HEK293 (cell line): ENCODE results near the gene ZFHX2.

Source experiments
- CTCF ChIA-PET: fragments of 350-600 bp; formaldehyde crosslinking; extraction: SDS; loops from one replicate; lab custom pipeline; 2021; ENCODE audit warnings: antibody characterized with exemption; lab: Yijun Ruan, JAX
- POLR2A ChIA-PET: fragments of 300-600 bp; formaldehyde crosslinking; extraction: SDS; loops from one replicate; lab custom pipeline; 2020; ENCODE audit warnings: antibody characterized with exemption, inconsistent platforms; lab: Yijun Ruan, JAX
- H3K27ac ChIP-seq: fragments of 200-500 bp; sonication (Bioruptor generic); 2 replicates; pipeline ENCODE4 v1.5.1; 2014; ENCODE audit warnings: low read depth, low read length, control low read depth, inconsistent platforms; ENCODE audit errors: extremely low read depth
- H3K36me3 ChIP-seq, 2 experiments: fragments of 200-500 bp in 1 of 2; sonication (Bioruptor generic) in 1 of 2; 1 replicate in 1 of 2; 2 replicates in 1 of 2; pipeline ENCODE4 v1.5.1; 2014 to 2017; ENCODE audit warnings: inconsistent platforms in 2 of 2, low read length in 2 of 2; ENCODE audit not compliant: control insufficient read depth in 2 of 2, insufficient read depth in 1 of 2
- H3K4me1 ChIP-seq: fragments of 200-500 bp; sonication (Bioruptor generic); 2 replicates; pipeline ENCODE4 v1.5.1; 2014; ENCODE audit warnings: mild to moderate bottlenecking, low read length, inconsistent platforms; ENCODE audit not compliant: control insufficient read depth, insufficient read depth
- H3K4me3 ChIP-seq: 2 replicates; pipeline ENCODE4 v1.5.1; 2011; ENCODE audit warnings: low read depth, mild to moderate bottlenecking, control low read depth, low read length, moderate library complexity
- H3K9me3 ChIP-seq: fragments of 200-500 bp; sonication (Bioruptor generic); 2 replicates; pipeline ENCODE4 v1.5.1; 2014; ENCODE audit warnings: low read depth, low read length, inconsistent platforms; ENCODE audit not compliant: control insufficient read depth, insufficient read depth
- FEZF1 ChIP-seq: fragments of 450-650 bp; formaldehyde crosslinking; IDR thresholded peaks from 2 replicates; pipeline ENCODE4 v1.5.1; 2016; ENCODE audit warnings: missing biosample characterization, missing genetic modification characterization
- GLI4 ChIP-seq: fragments of 450-650 bp; formaldehyde crosslinking; IDR thresholded peaks from 2 replicates; pipeline ENCODE4 v1.5.1; 2016; ENCODE audit warnings: missing biosample characterization, missing genetic modification characterization
- KLF17 ChIP-seq: fragments of 450-650 bp; formaldehyde crosslinking; IDR thresholded peaks from 2 replicates; pipeline ENCODE4 v1.5.1; 2016; ENCODE audit warnings: missing biosample characterization, missing genetic modification characterization
- MZF1 ChIP-seq: fragments of 450-650 bp; formaldehyde crosslinking; IDR thresholded peaks from 2 replicates; pipeline ENCODE4 v1.5.1; 2017; ENCODE audit warnings: missing biosample characterization, missing genetic modification characterization, borderline replicate concordance
- PRDM4 ChIP-seq: fragments of 450-650 bp; formaldehyde crosslinking; IDR thresholded peaks from 2 replicates; pipeline ENCODE4 v1.5.1; 2017; ENCODE audit warnings: missing biosample characterization, missing genetic modification characterization
- SP7 ChIP-seq: fragments of 450-650 bp; formaldehyde crosslinking; IDR thresholded peaks from 2 replicates; pipeline ENCODE4 v1.5.1; 2016; ENCODE audit warnings: missing biosample characterization, missing genetic modification characterization
- TCF7L2 ChIP-seq: IDR thresholded peaks from 2 replicates; pipeline ENCODE4 v1.6.1; 2011; ENCODE audit warnings: low read depth, mild to moderate bottlenecking, inconsistent platforms, low read length, moderate library complexity, borderline replicate concordance
- ZNF214 ChIP-seq: fragments of 450-650 bp; formaldehyde crosslinking; IDR thresholded peaks from 2 replicates; pipeline ENCODE4 v1.5.1; 2017; ENCODE audit warnings: missing biosample characterization, mild to moderate bottlenecking, missing genetic modification characterization, borderline replicate concordance
- ZNF23 ChIP-seq: fragments of 450-650 bp; formaldehyde crosslinking; IDR thresholded peaks from 2 replicates; pipeline ENCODE4 v1.5.1; 2016; ENCODE audit warnings: missing biosample characterization, missing genetic modification characterization, borderline replicate concordance
- ZNF302 ChIP-seq: fragments of 450-650 bp; formaldehyde crosslinking; IDR thresholded peaks from 2 replicates; pipeline ENCODE4 v1.5.1; 2016; ENCODE audit warnings: missing biosample characterization, missing genetic modification characterization, low read depth
- ZNF341 ChIP-seq: fragments of 450-650 bp; formaldehyde crosslinking; IDR thresholded peaks from 2 replicates; pipeline ENCODE4; 2016; ENCODE audit warnings: low read depth, missing biosample characterization, missing genetic modification characterization
- ZNF394 ChIP-seq: fragments of 450-650 bp; formaldehyde crosslinking; IDR thresholded peaks from 2 replicates; pipeline ENCODE4 v1.5.1; 2016; ENCODE audit warnings: missing biosample characterization, missing genetic modification characterization, mild to moderate bottlenecking, moderate library complexity, borderline replicate concordance
- ZNF423 ChIP-seq: fragments of 450-650 bp; formaldehyde crosslinking; IDR thresholded peaks from 2 replicates; pipeline ENCODE4 v1.5.1; 2016; ENCODE audit warnings: missing biosample characterization, missing genetic modification characterization
- ZNF544 ChIP-seq: fragments of 450-650 bp; formaldehyde crosslinking; IDR thresholded peaks from 2 replicates; pipeline ENCODE4 v1.5.0; 2017; ENCODE audit warnings: missing biosample characterization, missing genetic modification characterization
- ZNF585B ChIP-seq: fragments of 450-650 bp; formaldehyde crosslinking; IDR thresholded peaks from 2 replicates; pipeline ENCODE4 v1.5.1; 2016; ENCODE audit warnings: missing biosample characterization, missing genetic modification characterization
- ZNF621 ChIP-seq: fragments of 450-650 bp; formaldehyde crosslinking; IDR thresholded peaks from 2 replicates; pipeline ENCODE4 v1.5.1; 2017; ENCODE audit warnings: missing biosample characterization, missing genetic modification characterization
- ZNF629 ChIP-seq: fragments of 450-650 bp; formaldehyde crosslinking; IDR thresholded peaks from 2 replicates; pipeline ENCODE4 v1.5.1; 2017; ENCODE audit warnings: missing biosample characterization, missing genetic modification characterization
- ZNF658 ChIP-seq: fragments of 450-650 bp; formaldehyde crosslinking; IDR thresholded peaks from 2 replicates; pipeline ENCODE4; 2016; ENCODE audit warnings: missing biosample characterization, missing genetic modification characterization
- ZNF768 ChIP-seq: fragments of 450-650 bp; formaldehyde crosslinking; IDR thresholded peaks from 2 replicates; pipeline ENCODE4 v1.5.1; 2018; ENCODE audit warnings: missing biosample characterization, mild to moderate bottlenecking, missing genetic modification characterization
- ZNF777 ChIP-seq: fragments of 450-650 bp; formaldehyde crosslinking; IDR thresholded peaks from 2 replicates; pipeline ENCODE4 v1.5.1; 2017; ENCODE audit warnings: missing biosample characterization, missing genetic modification characterization, borderline replicate concordance
- ZNF792 ChIP-seq: fragments of 450-650 bp; formaldehyde crosslinking; IDR thresholded peaks from 2 replicates; pipeline ENCODE4 v1.5.1; 2016; ENCODE audit warnings: missing biosample characterization, missing genetic modification characterization
- ZSCAN16 ChIP-seq: fragments of 450-650 bp; formaldehyde crosslinking; IDR thresholded peaks from 2 replicates; pipeline ENCODE4 v1.5.1; 2016; ENCODE audit warnings: missing biosample characterization, missing genetic modification characterization
- ZSCAN18 ChIP-seq: fragments of 450-650 bp; formaldehyde crosslinking; IDR thresholded peaks from 2 replicates; pipeline ENCODE4 v1.5.1; 2016; ENCODE audit warnings: missing biosample characterization, missing genetic modification characterization
- ZSCAN30 ChIP-seq: fragments of 450-650 bp; IDR thresholded peaks from 2 replicates; pipeline ENCODE4 v1.5.1; 2018; ENCODE audit warnings: missing biosample characterization, mild to moderate bottlenecking, missing genetic modification characterization, moderate library complexity
- TF ChIP-seq, protein P1 (sequence below): fragments of 450-650 bp; formaldehyde crosslinking; optimal IDR thresholded peaks from 2 replicates; pipeline ENCODE3; 2016; ENCODE audit warnings: missing biosample characterization, mild to moderate bottlenecking, missing genetic modification characterization
- TF ChIP-seq, protein P2 (sequence below): fragments of 450-650 bp; IDR thresholded peaks from 2 replicates; pipeline ENCODE4 v1.5.1; 2018; ENCODE audit warnings: missing biosample characterization, mild to moderate bottlenecking, missing genetic modification characterization
- TF ChIP-seq, protein P3 (sequence below): fragments of 450-650 bp; formaldehyde crosslinking; IDR thresholded peaks from 2 replicates; pipeline ENCODE4 v1.5.1; 2016; ENCODE audit warnings: missing biosample characterization, missing genetic modification characterization, low read depth

The ZFHX2 gene

GRCh38 chr14:23551266-23552028, at the start of gene ZFHX2:
Gene ZFHX2 (minus strand): TSS chr14:23551765. CDS start chr14:23535325, 16,440 bp downstream.
- Histone ChIP-seq H3K36me3 (no peaks in the 10 kb centered on the region), H3K27ac (peak within 1 kb of the TSS; percentile 74), H3K9me3 (no peaks in the 10 kb centered on the region), H3K4me3 (peak within 1 kb of the TSS; percentile 69), H3K4me1 (peaks cover 9% of the 10 kb centered on the region; the same call in 1 of the 2 replicates)
- ChIA-PET POLR2A (interaction anchor here (0.6 to 1.4 kb wide), 3 partner anchors 10 to 73 kb away, joined by 3 to 5 read pairs (median 5); no protein-coding TSS in a partner anchor), CTCF (interaction anchor here (1.2 kb wide), 1 partner anchor 11 kb away, joined by 4 read pairs; no protein-coding TSS in a partner anchor)
- TF ChIP-seq ZNF658: no peak
- no peak for TF ChIP-seq ZNF23 (tag by site-specific recombination)
- no peak for TF ChIP-seq ZNF544
- TF ChIP-seq, protein P1, sequence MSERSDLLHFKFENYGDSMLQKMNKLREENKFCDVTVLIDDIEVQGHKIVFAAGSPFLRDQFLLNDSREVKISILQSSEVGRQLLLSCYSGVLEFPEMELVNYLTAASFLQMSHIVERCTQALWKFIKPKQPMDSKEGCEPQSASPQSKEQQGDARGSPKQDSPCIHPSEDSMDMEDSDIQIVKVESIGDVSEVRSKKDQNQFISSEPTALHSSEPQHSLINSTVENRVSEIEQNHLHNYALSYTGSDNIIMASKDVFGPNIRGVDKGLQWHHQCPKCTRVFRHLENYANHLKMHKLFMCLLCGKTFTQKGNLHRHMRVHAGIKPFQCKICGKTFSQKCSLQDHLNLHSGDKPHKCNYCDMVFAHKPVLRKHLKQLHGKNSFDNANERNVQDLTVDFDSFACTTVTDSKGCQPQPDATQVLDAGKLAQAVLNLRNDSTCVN (tag by site-specific recombination): peak; percentile 47
- no peak for TF ChIP-seq ZNF302 (tag by site-specific recombination)
- TF ChIP-seq KLF17 (tag by site-specific recombination): no peak; the same call in 1 of the 2 replicates
- no peak for TF ChIP-seq FEZF1 (tag by site-specific recombination)
- TF ChIP-seq GLI4 (tag by site-specific recombination): no peak
- TF ChIP-seq ZNF768 (tag by site-specific recombination): no peak
- TF ChIP-seq ZNF792: no peak
- no peak for TF ChIP-seq ZNF621
- TF ChIP-seq ZNF585B: no peak
- TF ChIP-seq, protein P2, sequence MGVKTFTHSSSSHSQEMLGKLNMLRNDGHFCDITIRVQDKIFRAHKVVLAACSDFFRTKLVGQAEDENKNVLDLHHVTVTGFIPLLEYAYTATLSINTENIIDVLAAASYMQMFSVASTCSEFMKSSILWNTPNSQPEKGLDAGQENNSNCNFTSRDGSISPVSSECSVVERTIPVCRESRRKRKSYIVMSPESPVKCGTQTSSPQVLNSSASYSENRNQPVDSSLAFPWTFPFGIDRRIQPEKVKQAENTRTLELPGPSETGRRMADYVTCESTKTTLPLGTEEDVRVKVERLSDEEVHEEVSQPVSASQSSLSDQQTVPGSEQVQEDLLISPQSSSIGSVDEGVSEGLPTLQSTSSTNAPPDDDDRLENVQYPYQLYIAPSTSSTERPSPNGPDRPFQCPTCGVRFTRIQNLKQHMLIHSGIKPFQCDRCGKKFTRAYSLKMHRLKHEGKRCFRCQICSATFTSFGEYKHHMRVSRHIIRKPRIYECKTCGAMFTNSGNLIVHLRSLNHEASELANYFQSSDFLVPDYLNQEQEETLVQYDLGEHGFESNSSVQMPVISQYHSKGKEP: no peak
- TF ChIP-seq ZNF214: no peak
- TF ChIP-seq SP7: peak; percentile 24; the same call in 1 of the 2 replicates
- TF ChIP-seq TCF7L2: no peak
- TF ChIP-seq ZSCAN30 (tag by site-specific recombination): no peak
- peak; percentile 44; the same call in 1 of the 2 replicates for TF ChIP-seq ZNF423 (tag by site-specific recombination)
- TF ChIP-seq ZNF629 (tag by site-specific recombination): peak; percentile 55; the same call in 1 of the 2 replicates
- no peak for TF ChIP-seq ZSCAN16 (tag by site-specific recombination)
- peak; percentile 38; the same call in 1 of the 2 replicates for TF ChIP-seq ZSCAN18 (tag by site-specific recombination)
- TF ChIP-seq ZNF777 (tag by site-specific recombination): no peak
- peak; percentile 28; the same call in 1 of the 2 replicates for TF ChIP-seq MZF1 (tag by site-specific recombination)
- TF ChIP-seq ZNF341 (tag by site-specific recombination): peak; percentile 96
- no peak for TF ChIP-seq PRDM4 (tag by site-specific recombination)
- TF ChIP-seq ZNF394 (tag by site-specific recombination): no peak
- TF ChIP-seq, protein P3, sequence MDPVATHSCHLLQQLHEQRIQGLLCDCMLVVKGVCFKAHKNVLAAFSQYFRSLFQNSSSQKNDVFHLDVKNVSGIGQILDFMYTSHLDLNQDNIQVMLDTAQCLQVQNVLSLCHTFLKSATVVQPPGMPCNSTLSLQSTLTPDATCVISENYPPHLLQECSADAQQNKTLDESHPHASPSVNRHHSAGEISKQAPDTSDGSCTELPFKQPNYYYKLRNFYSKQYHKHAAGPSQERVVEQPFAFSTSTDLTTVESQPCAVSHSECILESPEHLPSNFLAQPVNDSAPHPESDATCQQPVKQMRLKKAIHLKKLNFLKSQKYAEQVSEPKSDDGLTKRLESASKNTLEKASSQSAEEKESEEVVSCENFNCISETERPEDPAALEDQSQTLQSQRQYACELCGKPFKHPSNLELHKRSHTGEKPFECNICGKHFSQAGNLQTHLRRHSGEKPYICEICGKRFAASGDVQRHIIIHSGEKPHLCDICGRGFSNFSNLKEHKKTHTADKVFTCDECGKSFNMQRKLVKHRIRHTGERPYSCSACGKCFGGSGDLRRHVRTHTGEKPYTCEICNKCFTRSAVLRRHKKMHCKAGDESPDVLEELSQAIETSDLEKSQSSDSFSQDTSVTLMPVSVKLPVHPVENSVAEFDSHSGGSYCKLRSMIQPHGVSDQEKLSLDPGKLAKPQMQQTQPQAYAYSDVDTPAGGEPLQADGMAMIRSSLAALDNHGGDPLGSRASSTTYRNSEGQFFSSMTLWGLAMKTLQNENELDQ (tag by site-specific recombination): no peak
